Right kidney (tissue), 1 donor: ENCODE measurements around the gene OSTN.
"Not testable (repeated sequence)": the region's sequence is repeated elsewhere in the genome, so short reads cannot be mapped to it uniquely, and the experiment has no call there.

Source experiments
- DNase-seq: peaks from one replicate; pipeline ENCODE4 v3.0.0-alpha.2; 2016

OSTN gene

DNA sequence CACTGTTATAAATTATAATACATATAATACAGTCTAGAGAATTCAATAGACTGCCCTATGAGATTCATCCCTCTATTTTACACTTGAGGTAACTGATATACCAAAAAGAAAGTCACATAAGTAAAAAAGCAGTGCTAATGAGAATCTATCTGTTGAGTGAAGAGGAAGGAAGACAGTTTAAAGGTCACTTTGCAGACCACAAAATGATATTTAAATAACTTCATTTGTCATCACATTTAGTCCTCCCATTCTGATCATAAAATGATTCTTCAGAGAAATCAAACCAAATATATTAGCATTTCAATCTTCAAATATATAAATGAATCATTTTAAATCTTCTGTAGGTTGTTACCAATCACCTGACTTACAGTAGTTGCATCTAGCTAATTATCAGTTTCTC, 69.7 kb downstream of the OSTN start:
- DNase-seq: no peak

DNA sequence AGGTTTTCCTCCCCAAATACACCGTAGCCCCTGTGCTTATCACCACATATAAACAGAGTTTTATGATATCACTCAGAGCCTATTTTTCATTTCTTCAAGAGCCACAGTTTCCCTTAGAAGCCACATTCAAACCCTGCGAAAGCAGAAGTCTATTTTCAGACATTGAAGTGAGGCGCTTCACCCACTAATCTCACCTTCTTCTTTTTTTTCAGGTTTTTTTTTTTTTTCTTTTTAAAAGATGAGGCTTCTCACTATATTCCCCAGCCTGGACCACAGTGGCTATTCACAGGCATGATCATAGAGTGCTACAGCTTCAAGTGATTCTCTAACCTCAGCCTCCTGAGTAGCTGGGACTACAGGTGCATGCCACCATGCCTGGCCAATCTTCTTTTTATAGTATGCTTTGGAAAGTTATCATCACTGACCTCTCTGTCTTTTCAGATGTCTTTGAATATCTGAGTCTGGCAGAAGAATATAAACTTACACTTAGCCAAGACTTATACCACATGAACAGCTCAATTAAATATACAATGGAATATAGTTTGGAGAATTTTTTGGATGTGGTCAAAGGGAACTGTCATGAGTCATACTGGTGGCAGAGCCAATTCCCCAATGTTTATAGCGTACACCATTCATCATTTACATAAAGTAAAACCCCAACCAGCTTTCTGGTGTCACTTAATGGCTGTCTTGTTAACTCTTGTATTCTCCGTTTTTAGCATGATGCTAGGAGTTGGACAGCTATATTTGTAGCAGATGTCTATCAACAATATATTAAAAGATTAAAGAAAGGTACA, 70.4 kb downstream of the OSTN start:
- DNase-seq: no peak

DNA sequence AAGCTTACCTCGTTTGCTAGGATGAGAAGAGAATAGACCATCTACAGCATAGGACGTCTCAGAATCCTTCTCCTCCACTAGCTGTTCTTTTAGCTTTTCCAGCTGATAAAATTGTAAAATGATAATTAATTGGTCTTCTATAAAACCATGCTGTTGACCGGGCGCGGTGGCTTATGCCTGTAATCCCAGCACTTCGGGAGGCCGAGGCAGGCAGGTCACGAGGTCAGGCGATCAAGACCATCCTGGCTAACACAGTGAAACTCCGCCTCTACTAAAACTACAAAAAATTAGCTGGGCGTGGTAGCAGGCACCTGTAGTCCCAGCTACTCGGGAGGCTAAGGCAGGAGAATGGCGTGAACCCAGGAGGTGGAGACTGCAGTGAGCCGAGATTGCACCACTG, 76.2 kb downstream of the OSTN start:
- DNase-seq: not testable (repeated sequence)

DNA sequence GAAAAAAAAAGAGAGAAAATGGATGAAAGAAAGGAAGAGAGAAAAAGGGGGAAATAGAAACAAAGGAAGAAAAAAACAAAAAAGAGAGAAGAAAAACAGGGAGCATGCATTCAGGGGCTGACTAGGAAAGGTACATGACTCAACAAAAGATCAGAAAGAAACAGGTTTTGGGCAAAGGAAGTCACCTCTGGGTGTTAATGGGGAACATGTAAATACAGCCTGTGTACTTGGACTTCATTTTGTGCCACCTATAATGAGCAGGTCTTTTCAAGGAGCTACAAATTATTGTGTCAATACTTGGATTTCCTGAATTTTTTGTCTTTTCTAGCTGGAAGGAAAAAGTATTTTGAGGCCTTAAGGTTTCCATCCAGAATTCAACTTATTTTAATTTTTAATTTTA, 76.7 kb downstream of the OSTN start:
- DNase-seq: no peak

GRCh38 chr3:191280111-191280510, 81.1 kb downstream of the OSTN start:
- DNase-seq: no peak

DNA sequence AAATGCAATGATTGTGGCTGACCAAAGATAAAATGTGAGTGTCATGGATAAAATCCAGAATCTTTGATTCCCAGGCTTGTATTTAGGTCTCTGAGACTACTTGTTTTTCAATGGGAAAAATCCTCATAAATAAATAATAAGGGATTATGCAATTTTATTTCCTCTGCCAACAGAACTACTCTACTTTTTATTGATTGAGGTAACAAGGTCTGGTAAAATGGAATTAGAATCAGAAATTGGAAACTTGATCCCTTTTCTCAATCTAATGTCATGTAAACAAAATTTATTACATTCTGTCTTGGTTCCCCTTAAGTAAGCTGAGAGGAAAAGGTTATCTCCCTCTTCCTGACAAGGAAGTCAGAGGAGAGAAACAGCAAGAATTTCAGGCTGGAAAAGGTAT, 81.8 kb downstream of the OSTN start:
- DNase-seq: no peak

DNA sequence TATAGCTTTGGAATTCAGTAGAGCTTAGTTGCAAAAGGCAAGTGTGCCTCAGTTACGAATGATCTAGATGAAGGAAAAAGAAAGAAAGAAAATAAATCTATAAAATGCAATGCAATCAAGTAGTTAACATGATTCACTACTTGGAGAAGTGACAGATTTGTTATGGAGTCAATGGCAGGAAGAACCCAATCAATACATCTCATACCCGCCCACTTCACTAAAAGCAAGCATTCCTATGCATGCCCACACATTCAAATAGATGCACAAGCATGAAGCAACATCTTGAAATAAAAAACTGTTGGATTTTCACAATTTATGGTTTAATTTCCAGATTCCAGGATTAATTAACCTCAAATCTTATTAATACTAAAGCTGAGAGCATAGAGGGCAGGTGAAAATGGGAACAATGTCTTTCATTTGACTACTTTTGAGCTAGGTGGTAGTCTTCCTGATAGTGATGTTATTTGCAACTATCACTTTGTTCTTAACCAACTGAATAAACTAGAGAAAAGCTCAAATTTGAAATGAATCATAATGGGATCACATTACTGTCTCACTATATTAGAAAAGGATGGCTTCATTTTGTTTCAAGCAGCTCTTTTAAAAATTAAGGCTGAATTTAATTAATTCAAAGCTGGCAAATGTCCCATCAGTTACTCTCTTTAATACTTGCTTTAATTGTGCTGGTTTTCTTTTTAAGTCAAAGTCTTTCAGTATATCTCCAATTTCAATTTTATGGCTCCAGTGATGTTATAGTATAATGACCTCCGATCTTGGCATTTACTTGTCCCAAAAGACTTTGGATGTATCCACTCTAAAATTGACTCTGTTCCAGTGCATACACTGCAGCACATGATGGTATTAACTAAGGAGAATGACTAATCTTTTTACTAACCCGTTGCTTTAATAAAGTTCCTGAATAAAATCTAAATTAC, 83.5 kb downstream of the OSTN start:
- no peak for DNase-seq

DNA sequence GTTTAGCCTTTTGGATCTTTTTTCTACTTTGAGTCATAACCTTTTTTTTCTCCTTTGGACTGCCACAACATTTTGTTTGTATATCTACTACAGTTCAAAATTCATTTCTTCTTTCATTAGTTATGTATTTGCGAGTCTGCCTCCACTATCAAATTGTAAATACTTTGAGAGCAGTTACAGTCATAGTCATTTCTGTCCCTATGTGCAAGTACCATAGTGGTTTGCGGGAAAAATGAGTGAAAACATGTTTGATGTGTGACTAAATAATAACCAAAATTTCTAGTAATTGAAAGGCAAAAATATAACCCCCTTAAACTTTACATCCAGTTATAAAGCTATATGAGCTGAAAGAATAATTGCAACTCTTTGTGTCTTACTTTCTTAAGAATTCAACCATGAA, 84.4 kb downstream of the OSTN start:
- DNase-seq: no peak

DNA sequence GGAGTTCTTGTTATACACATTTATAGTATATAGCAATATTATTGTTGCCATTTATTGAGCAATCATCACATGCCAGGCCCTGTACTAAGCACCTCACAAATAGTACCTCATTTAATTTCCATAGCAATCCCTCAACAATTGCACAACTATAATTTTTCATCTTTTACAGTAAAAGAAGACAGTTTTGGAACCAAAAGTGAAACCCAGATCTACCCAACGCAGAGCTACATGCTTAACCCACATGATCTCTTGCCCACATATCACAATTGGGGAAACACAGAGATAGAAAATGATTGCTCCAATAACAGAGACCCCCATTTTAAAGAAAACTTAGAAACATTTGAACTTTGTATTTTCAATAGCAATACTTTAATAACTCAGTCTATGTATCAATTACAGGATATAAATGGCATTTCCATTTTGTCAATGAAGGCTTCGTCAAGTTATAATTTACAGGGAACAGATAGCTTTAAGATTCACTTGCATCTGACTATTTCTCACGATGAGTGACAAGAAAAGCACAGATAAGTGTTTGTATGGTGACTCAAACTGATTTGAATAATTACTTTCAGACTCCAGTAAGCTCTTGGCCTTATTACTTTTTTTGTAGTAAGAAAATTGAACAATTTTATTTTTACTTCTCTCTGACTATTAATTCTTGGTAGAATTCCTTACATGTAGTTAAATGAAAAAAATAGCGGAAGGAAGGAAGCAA, 91.4 kb downstream of the OSTN start:
- DNase-seq: no peak

GRCh38 chr3:191292243-191293015, 93.4 kb downstream of the OSTN start:
- DNase-seq: no peak

- DNase-seq: no peak
Observed at GRCh38 chr3:191294291-191294690, 95.2 kb downstream of the OSTN start.

DNA sequence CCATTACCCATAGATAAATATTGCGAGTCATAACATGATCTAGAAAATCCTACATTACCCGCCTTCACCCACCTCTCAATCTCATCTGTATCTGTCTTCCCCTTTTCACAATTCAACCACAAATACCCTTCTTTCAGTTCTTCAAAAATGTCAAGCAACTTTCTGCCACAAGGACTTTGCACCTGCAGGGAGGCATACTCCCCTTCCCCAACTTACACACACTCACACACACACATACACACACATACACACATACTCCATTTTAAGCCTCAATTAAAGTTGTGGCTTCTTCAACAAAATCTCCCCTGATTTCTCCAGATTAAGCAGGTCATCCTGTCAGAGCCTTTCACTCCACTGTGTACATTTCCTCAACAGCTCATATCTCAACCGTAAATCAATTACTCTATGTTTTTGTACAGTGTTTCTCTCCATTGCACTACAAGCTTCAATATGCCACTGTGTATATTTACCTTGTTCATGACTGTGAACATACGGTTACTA, 97.0 kb downstream of the OSTN start:
- DNase-seq: no peak

- no peak for DNase-seq
Observed at GRCh38 chr3:191298846-191299245, 99.8 kb downstream of the OSTN start.

DNA sequence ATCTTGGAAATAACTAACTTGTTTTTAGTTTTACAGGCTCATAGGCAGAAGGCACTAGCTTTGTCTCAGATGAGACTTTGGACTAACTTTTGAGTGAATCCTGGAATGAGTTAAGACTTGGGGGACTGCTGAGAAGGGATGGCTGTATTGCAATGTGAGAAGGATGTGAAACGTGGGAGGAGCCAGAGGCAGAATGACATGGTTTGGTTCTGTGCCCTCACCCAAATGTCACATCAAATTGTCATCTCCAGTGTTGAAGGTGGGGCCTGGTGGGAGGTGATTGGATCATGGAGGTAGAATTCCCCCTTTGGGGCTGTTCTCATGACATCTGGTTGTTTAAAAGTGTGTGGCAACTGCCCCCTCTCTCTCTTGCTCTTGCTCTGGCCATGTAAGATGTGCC, 101.4 kb downstream of the OSTN start:
- no peak for DNase-seq

DNA sequence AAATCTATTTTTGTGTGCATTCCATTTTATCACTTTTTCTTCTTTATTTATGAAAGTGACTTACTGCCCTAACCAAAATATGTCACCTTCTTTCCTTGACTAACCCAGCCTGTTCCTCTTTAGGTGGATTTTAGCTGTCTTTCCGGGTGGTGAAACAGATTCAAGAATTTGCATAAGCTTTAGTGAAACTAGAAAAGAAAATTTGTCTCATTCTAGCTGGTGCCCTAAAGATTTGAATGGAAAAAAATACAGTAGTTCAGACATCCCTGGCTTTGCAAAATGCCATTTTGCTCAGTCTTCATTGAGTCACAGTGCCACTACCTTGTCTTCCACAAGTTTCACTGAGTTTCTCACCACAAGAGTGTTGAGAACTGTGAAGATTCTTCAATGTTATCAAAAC, 102.0 kb downstream of the OSTN start:
- no peak for DNase-seq

- no peak for DNase-seq
Observed at GRCh38 chr3:191301782-191302411, 102.9 kb downstream of the OSTN start.

DNA sequence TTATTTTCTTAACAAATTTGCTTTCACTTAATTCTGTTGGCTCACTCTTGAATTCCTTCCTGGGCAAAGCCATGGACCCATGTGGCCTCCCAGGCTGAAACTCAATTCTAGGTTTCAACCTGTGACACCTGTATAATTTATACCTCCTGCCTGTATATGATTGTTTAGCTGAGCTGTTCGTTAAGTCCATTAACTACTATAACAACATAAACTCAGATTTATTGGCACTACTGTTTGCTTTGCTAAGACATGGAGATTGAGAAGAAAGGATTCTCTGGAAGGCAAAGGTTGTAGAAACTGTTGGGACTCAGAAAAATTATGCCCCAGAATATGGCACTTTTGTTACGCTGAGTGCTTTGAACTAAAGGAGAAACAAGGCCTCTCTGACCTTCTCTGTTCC, 103.4 kb downstream of the OSTN start:
- DNase-seq: no peak

- DNase-seq: no peak
Observed at GRCh38 chr3:191303596-191303995, 104.6 kb downstream of the OSTN start.

DNA sequence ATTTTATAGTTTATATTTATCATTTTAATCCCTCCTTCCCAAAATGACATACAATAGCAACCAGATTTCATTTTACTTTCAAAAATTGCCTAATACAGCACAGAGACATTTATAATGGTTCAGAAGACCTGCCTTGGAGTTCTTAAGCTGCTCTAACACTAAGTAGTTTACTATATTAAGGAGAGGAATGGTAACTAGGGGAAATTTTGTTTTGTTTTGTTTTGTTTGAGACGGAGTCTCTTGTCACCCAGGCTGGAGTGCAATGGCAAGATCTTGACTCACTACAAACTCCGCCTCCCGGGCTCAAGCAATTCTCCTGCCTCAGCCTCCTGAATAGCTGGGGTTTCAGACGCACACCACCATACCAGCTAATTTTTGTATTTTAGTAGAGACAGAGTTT, 107.4 kb downstream of the OSTN start:
- no peak for DNase-seq

DNA sequence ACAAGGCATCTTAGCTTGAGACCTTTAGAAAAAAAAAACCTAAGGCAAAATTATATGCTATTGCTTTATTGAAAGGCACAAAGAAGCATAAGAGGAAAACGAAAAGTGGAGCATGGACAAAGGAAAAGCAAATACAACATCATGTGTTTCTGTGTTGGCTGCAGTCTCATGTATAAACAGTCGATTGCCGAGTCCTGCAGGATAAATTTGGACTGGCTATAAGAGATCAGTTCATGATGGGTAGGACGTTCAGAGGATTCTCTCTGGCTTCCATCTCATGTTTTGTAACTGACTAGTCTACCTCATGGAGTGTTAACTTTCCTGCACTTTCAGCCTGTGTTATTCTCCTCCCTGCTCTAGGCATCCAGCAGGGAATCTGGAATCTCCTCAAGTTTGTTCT, 108.3 kb downstream of the OSTN start:
- no peak for DNase-seq

DNA sequence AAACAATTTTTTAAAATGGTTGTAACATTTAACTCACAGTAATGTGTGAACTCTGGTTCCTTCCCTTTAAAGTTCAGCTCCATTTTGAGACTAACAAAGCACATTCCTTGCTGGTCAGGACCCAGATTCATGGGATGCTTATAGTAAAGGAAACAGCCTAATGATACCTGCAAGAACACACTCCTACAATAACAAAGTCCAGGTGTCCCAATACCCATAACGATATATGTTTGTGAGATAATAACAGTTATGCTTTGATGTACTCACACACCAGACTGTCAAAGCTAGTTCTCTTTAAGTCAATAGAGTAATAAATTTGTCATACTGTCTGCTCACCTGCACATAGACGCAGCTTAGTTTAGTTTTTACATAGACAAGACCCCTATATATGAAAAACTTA, 114.3 kb downstream of the OSTN start:
- no peak for DNase-seq
